ENCODE data around the gene GPI.
A peak's percentile ranks its signal among the peaks of the same experiment; 100 is the strongest.

Gene GPI

GRCh38 chr19:34341935-34342680, 22.9 kb upstream of the GPI start:
- DNase-seq (ENCODE audit: low read depth) = no peak

GRCh38 chr19:34343751-34344150, 21.2 kb upstream of the GPI start:
- no peak for DNase-seq (ENCODE audit: low read depth)

- peak; percentile 48 for DNase-seq (ENCODE audit: low read depth)
Observed at GRCh38 chr19:34345947-34346351, 19.0 kb upstream of the GPI start.

GRCh38 chr19:34347561-34348165, 17.3 kb upstream of the GPI start:
- no peak for DNase-seq (ENCODE audit: low read depth)

GRCh38 chr19:34348899-34349487, 16.0 kb upstream of the GPI start:
- no peak for DNase-seq (ENCODE audit: low read depth)

GRCh38 chr19:34350161-34350561, 14.8 kb upstream of the GPI start:
- no peak for DNase-seq (ENCODE audit: low read depth)

GRCh38 chr19:34351382-34351826, 13.6 kb upstream of the GPI start:
- DNase-seq (ENCODE audit: low read depth) = no peak

GRCh38 chr19:34353546-34353945, 11.4 kb upstream of the GPI start:
- no peak for DNase-seq (ENCODE audit: low read depth)

- no peak for DNase-seq (ENCODE audit: low read depth)
Observed at GRCh38 chr19:34355201-34355600, 9.8 kb upstream of the GPI start.

GRCh38 chr19:34356875-34357274, 8.1 kb upstream of the GPI start:
- DNase-seq (ENCODE audit: low read depth) = no peak

- no peak for DNase-seq (ENCODE audit: low read depth)
Observed at GRCh38 chr19:34357431-34357830, 7.6 kb upstream of the GPI start.

- DNase-seq (ENCODE audit: low read depth) = peak; percentile 95
Observed at GRCh38 chr19:34359140-34359953, 5.6 kb upstream of the GPI start.

- no peak for DNase-seq (ENCODE audit: low read depth)
Observed at GRCh38 chr19:34359954-34360315, 5.1 kb upstream of the GPI start.

- no peak for DNase-seq (ENCODE audit: low read depth)
Observed at GRCh38 chr19:34360354-34360909, 4.6 kb upstream of the GPI start.

GRCh38 chr19:34362679-34363069, 2.3 kb upstream of the GPI start:
- no peak for DNase-seq (ENCODE audit: low read depth)

GRCh38 chr19:34363094-34363493, 1.9 kb upstream of the GPI start:
- no peak for DNase-seq (ENCODE audit: low read depth)

GRCh38 chr19:34363930-34364329, 1.1 kb upstream of the GPI start:
- no peak for DNase-seq (ENCODE audit: low read depth)

GRCh38 chr19:34364462-34364829, 550 bp upstream of the GPI start:
- DNase-seq (ENCODE audit: low read depth) = no peak

- no peak for DNase-seq (ENCODE audit: low read depth)
Observed at GRCh38 chr19:34365463-34366401, 736 bp downstream of the GPI start.

- no peak for DNase-seq (ENCODE audit: low read depth)
Observed at GRCh38 chr19:34366738-34367623, 2.0 kb downstream of the GPI start.

All from activated T-helper 9 cell treated with anti-CD3 and anti-CD28 coated beads, Interleukin-2, amount 50 U/mL, for 16 hours (primary cell).